ENCODE measurements around the gene FBXL15.

The FBXL15 gene

DNA sequence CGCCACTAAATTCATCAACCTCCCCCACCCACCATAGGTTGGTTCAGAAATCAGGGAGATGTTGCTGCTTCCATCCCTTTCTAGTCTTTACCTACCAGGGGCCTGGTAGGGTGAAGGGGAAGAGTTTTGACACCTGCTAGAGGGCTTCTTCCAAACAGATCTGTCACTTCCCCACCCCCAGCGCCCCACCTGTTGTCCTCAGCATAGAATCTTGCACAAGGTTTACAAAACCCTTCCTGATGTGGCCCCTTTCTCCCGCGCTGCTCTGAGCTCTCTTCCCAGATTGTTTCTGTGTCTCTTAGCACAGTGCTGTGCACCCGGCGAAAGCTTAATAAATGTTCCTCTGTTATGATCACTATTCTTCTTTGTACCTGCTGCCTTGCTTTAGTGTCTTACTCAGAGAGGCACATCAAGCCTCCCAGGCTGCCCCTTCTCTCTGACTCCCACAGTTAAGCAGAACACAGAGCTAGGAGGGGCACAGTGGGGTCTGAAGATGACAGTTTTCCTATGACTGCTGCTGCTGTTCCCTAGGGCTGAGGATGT lies 41.9 kb downstream of the FBXL15 start:
- FAIRE-seq = no peak
- DNase-seq (ENCODE audit: insufficient read length, low spot score) = no peak
- TF ChIP-seq, protein P1, sequence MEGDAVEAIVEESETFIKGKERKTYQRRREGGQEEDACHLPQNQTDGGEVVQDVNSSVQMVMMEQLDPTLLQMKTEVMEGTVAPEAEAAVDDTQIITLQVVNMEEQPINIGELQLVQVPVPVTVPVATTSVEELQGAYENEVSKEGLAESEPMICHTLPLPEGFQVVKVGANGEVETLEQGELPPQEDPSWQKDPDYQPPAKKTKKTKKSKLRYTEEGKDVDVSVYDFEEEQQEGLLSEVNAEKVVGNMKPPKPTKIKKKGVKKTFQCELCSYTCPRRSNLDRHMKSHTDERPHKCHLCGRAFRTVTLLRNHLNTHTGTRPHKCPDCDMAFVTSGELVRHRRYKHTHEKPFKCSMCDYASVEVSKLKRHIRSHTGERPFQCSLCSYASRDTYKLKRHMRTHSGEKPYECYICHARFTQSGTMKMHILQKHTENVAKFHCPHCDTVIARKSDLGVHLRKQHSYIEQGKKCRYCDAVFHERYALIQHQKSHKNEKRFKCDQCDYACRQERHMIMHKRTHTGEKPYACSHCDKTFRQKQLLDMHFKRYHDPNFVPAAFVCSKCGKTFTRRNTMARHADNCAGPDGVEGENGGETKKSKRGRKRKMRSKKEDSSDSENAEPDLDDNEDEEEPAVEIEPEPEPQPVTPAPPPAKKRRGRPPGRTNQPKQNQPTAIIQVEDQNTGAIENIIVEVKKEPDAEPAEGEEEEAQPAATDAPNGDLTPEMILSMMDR (IDR thresholded peaks at IDR 0.05; ENCODE audit: insufficient read depth, missing control alignments) = no peak

DNA sequence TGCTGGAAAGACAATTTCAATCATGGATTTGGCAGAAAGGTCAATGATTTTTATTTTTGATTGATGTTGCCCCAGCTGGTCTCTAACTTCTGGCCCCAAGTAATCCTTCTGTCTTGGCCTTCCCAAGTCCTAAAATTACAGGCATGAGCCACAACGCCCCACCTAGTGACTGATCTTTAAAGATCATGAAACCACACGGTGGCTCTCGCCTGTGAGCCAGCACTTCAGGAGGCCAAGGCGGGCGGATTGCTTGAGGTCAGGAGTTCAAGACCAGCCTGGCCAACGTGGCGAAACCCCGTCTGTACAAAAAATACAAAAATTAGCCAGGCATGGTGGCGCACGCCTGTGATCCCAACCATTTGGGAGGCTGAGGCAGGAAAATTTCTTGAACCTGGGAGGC lies 43.3 kb downstream of the FBXL15 start:
- TF ChIP-seq, protein P1 (IDR thresholded peaks at IDR 0.05; ENCODE audit: insufficient read depth, missing control alignments) = no peak
- DNase-seq (ENCODE audit: insufficient read length, low spot score) = no peak
- FAIRE-seq = no peak

DNA sequence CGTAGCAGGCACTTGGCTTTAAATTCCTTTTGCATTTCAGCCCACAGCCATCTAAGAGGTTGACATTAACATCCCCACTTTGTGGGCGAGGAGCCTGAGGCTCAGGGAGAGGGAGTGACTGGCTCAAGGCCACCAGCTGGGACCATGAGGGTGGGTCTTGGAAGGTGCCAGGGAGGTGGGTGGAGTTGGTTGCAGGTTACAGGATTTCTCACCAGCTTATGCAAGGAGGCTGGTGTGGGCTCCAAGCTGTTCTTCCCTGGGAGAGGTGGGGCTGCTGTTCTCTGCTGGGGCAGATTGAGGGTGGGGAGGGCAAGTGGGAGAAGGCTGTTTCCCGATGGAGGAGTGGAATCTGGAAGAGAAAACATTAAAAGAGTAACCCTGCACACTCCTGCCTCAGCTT lies 44.8 kb downstream of the FBXL15 start:
- DNase-seq (ENCODE audit: insufficient read length, low spot score) (no peak), FAIRE-seq (no peak)
- TF ChIP-seq, protein P1 (IDR thresholded peaks at IDR 0.05; ENCODE audit: insufficient read depth, missing control alignments) = no peak

DNA sequence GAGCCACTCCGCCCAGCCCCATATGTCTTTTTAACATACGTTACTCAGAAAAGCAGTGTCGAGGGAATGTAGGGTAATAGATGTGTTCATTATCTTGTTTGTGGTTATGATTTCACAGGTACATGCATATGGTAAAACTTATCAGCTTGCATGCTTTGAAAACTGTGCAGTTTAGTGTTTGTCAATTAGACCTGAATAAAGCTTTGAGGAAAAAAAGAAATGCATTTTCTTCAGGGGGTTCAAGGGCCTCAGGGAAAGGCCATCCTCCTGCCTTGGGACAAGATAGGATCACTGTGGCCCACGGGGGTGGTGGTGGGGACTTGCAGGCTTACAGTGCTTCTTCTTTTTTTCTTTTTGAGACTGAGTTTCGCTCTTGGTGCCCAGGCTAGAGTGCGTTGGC lies 46.7 kb downstream of the FBXL15 start:
- no peak for FAIRE-seq
- TF ChIP-seq, protein P1 (IDR thresholded peaks at IDR 0.05; ENCODE audit: insufficient read depth, missing control alignments) = no peak

DNA sequence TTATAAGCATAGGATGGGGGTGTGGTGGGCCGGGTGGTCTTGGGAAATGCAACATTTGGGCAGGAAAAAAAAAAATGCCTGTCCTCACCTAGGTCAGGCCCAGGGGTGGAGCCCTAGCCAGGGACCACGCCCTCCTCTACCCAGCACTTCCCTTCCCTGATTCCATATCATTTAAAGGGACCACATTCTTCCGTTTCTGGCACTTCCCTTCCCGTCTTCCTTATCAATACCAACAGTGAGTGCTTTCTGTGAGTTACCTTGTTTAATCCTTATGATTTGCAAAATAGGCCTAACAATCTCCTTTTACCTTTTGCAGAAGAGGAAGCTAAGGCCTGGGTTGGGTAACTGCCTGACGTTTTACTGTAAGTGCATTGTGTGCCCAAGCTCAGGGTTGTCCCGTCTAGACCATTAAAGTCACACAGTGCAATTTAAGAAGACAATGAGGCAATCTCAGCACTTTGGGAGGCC lies 47.4 kb downstream of the FBXL15 start:
- TF ChIP-seq, protein P1 (IDR thresholded peaks at IDR 0.05; ENCODE audit: insufficient read depth, missing control alignments) = no peak
- FAIRE-seq (no peak), DNase-seq (ENCODE audit: insufficient read length, low spot score) (no peak)

More for the DNA sequence above, 46.7 kb downstream of the FBXL15 start:
- no peak for DNase-seq (ENCODE audit: insufficient read length, low spot score)

DNA sequence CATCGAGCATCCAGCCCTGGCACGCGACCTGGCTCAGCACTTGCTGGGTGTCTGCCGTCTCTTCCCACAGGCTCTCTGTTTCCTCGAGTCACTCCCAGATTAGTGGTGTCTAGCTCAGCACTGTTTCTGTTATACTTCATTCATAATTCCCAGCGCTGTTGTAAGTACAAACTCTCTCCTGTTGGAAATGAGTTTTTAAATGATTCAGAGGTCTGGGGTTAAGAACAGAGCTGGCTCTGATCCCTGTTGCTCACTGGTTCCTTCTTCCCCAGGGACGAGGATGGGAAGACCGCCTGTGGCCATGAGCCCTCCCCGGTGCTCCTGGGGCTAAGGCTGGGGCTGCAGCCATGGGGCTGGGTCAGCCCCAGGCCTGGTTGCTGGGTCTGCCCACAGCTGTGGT lies 48.0 kb downstream of the FBXL15 start:
- no peak for DNase-seq (ENCODE audit: insufficient read length, low spot score)
- no peak for FAIRE-seq
- TF ChIP-seq, protein P1 (IDR thresholded peaks at IDR 0.05; ENCODE audit: insufficient read depth, missing control alignments) = no peak

All from D721Med (cell line).